ENCODE measurements around the gene ZFYVE1.

The ZFYVE1 gene

GRCh38 chr14:72926292-72927028 lies 100.4 kb downstream of the ZFYVE1 start, which contains the start of gene DCAF4:
TSS of gene DCAF4 (plus strand) at chr14:72926464. CDS start at chr14:72937979, 11,515 bp downstream.
- H3K27ac ChIP-seq: peak within 1 kb of the TSS; percentile 82
- TF ChIP-seq CTCF (IDR thresholded peaks at IDR 0.05) (no peak), ZFX (IDR thresholded peaks at IDR 0.05; ENCODE audit: borderline replicate concordance) (no peak)

- H3K27ac ChIP-seq: peak overlapping the region; percentile 82
- TF ChIP-seq CTCF (IDR thresholded peaks at IDR 0.05) (no peak), ZFX (IDR thresholded peaks at IDR 0.05; ENCODE audit: borderline replicate concordance) (no peak)
Observed at GRCh38 chr14:72925815-72926291, 101.1 kb downstream of the ZFYVE1 start.

GRCh38 chr14:72925171-72925759 lies 101.6 kb downstream of the ZFYVE1 start:
- no peak overlapping the region for H3K27ac ChIP-seq
- TF ChIP-seq CTCF (IDR thresholded peaks at IDR 0.05): no peak
- TF ChIP-seq ZFX (IDR thresholded peaks at IDR 0.05; ENCODE audit: borderline replicate concordance): no peak

- TF ChIP-seq ZFX (IDR thresholded peaks at IDR 0.05; ENCODE audit: borderline replicate concordance) (no peak), CTCF (IDR thresholded peaks at IDR 0.05) (no peak)
- H3K27ac ChIP-seq: no peak overlapping the region
Observed at GRCh38 chr14:72924337-72924736, 102.6 kb downstream of the ZFYVE1 start.

GRCh38 chr14:72921396-72921795 lies 105.5 kb downstream of the ZFYVE1 start:
- no peak overlapping the region for H3K27ac ChIP-seq
- TF ChIP-seq CTCF (IDR thresholded peaks at IDR 0.05) (no peak), ZFX (IDR thresholded peaks at IDR 0.05; ENCODE audit: borderline replicate concordance) (no peak)

GRCh38 chr14:72920008-72920407 lies 106.9 kb downstream of the ZFYVE1 start:
- no peak overlapping the region for H3K27ac ChIP-seq
- no peak for TF ChIP-seq CTCF (IDR thresholded peaks at IDR 0.05)
- no peak for TF ChIP-seq ZFX (IDR thresholded peaks at IDR 0.05; ENCODE audit: borderline replicate concordance)
